Heart left ventricle (tissue), 13 donors: Measurements from ENCODE around the gene MYMK.

Source experiments
- CTCF ChIP-seq, 12 donors: fragments of 200-600 bp; sonication (generic) in 4 of 12; IDR thresholded peaks; one replicate each; pipeline versions ENCODE4 v1.5.0 to v1.8.0; 2018 to 2022; ENCODE audit warnings: antibody characterized with exemption in 12 of 12, mild to moderate bottlenecking in 5 of 12
- POLR2A ChIP-seq, 2 donors: fragments of 450-650 bp; IDR thresholded peaks; one replicate each; pipeline ENCODE4 v1.6.1; 2017; ENCODE audit warnings: antibody characterized with exemption in 2 of 2, mild to moderate bottlenecking in 2 of 2, moderate library complexity in 2 of 2
- donor health status: ischemic (EF 13 %, LVEDD 7.1; RV severe dilation, severe dysfunction).
- donor health status: DM: no; HTN: yes; CAD: no.
- donor health status: DM: no; HTN: no; CAD: no.
- donor health status: ischemic (EF 25% LVEDD 6.9; RV normal size, moderate dysfunction).
- donor health status: ischemic (EF 25% LVEDD 5.7; RV mildly dilated, moderate dysfunction).
- donor health status: ischemic (EF 35%, LVEDD 5.7; RV mildly dilated, moderate dysfunction).
- donor health status: nonischemic (EF 11% LVEDD 7.7; RV severe dilation, severe dysfunction).
- donor health status: DM: yes; HTN: yes; CAD: no.
- donor health status: PGD.
- donor health status: ischemic (EF 29% LVEDD 5.4; RV normal size, mild dysfunction).
- donor health status: nonischemic (EF 23%, LVEDD 6.1; RV moderate dilation, normal function).

- TF ChIP-seq CTCF (IDR thresholded peaks at IDR 0.05) (no peak), POLR2A (IDR thresholded peaks at IDR 0.05) (no peak)
Measured at GRCh38 chr9:133571391-133571890, 46.7 kb upstream of the MYMK start.
